ENCODE measurements around the gene NLRP4. TPM values are rescaled to one million over a fixed set of nuclear protein-coding genes. Genes with fewer than 3 reads are reported as not detected.

Gene NLRP4
- total RNA-seq, 2 donors from 2014 or later: not detected

DNA sequence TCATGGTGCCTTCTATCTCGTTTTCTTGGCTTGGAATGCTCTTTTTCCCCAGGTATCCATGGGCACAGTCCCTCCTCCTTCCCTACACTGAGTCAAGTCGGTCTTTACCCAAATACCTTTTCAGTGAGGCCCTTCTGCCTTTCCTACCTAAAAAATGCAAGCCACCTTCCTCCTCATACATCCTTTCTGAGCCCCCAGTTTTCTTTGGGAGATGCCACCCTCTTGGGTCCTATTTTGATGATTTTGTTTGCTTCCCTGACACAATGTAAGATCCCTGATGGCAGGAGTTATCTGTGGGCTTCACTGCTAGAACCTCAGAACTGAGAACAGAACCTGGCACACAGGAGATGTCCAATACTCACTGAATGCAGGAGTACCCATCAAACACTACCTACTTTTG is 73.5 kb downstream of the NLRP4 start:
- TF ChIP-seq, protein P1, sequence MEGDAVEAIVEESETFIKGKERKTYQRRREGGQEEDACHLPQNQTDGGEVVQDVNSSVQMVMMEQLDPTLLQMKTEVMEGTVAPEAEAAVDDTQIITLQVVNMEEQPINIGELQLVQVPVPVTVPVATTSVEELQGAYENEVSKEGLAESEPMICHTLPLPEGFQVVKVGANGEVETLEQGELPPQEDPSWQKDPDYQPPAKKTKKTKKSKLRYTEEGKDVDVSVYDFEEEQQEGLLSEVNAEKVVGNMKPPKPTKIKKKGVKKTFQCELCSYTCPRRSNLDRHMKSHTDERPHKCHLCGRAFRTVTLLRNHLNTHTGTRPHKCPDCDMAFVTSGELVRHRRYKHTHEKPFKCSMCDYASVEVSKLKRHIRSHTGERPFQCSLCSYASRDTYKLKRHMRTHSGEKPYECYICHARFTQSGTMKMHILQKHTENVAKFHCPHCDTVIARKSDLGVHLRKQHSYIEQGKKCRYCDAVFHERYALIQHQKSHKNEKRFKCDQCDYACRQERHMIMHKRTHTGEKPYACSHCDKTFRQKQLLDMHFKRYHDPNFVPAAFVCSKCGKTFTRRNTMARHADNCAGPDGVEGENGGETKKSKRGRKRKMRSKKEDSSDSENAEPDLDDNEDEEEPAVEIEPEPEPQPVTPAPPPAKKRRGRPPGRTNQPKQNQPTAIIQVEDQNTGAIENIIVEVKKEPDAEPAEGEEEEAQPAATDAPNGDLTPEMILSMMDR (conservative IDR thresholded peaks at IDR 0.05): no peak
- no peak overlapping the region for H3K27ac Mint-ChIP-seq
- Histone ChIP-seq H3K9ac (ENCODE audit: extremely low read depth, low read length, poor library complexity, severe bottlenecking) (no peak overlapping the region), H3K4me1 (ENCODE audit: control insufficient read depth, insufficient read depth, low read length) (no peaks in the 10 kb centered on the region), H3K27me3 (ENCODE audit: control insufficient read depth, insufficient read depth, low read length, poor library complexity, severe bottlenecking) (no peaks in the 10 kb centered on the region), H3K36me3 (ENCODE audit: control insufficient read depth, insufficient read depth, low read length) (no peaks in the 10 kb centered on the region), H3K27ac (ENCODE audit: low read depth, low read length) (no peak overlapping the region), H3K9me3 (ENCODE audit: control insufficient read depth, low read length) (peaks cover 71% of the 10 kb centered on the region), H3K4me3 (ENCODE audit: low read length) (no peak overlapping the region)
- no peaks in the 10 kb centered on the region for H3K36me3 Mint-ChIP-seq (ENCODE audit: low read depth)
- no peak for DNase-seq
- H3K4me1 Mint-ChIP-seq: no peaks in the 10 kb centered on the region
- 31 to 47% methylated on average over 2 of the region's 2 CpGs for WGBS, 2 experiments (ENCODE audit: insufficient coverage in 1 of 2, insufficient read length in 1 of 2)
- H3K27me3 Mint-ChIP-seq (ENCODE audit: insufficient read depth): no peaks in the 10 kb centered on the region
- H3K4me3 Mint-ChIP-seq: no peak overlapping the region
- H3K9me3 Mint-ChIP-seq: peaks cover 97% of the 10 kb centered on the region

- 65 to 77% methylated on average over 4 to 7 of the region's 7 CpGs for WGBS, 2 experiments (ENCODE audit: insufficient coverage in 1 of 2, insufficient read length in 1 of 2)
- Mint-ChIP-seq H3K27me3 (ENCODE audit: insufficient read depth) (no peaks in the 10 kb centered on the region), H3K36me3 (ENCODE audit: low read depth) (no peaks in the 10 kb centered on the region), H3K27ac (no peak overlapping the region), H3K4me1 (no peaks in the 10 kb centered on the region), H3K9me3 (peaks cover 99% of the 10 kb centered on the region), H3K4me3 (no peak overlapping the region)
- TF ChIP-seq, protein P1 (conservative IDR thresholded peaks at IDR 0.05): no peak
- Histone ChIP-seq H3K27me3 (ENCODE audit: control insufficient read depth, insufficient read depth, low read length, poor library complexity, severe bottlenecking) (no peaks in the 10 kb centered on the region), H3K4me3 (ENCODE audit: low read length) (no peak overlapping the region), H3K36me3 (ENCODE audit: control insufficient read depth, insufficient read depth, low read length) (no peaks in the 10 kb centered on the region), H3K27ac (ENCODE audit: low read depth, low read length) (no peak overlapping the region), H3K4me1 (ENCODE audit: control insufficient read depth, insufficient read depth, low read length) (no peaks in the 10 kb centered on the region), H3K9ac (ENCODE audit: extremely low read depth, low read length, poor library complexity, severe bottlenecking) (no peak overlapping the region), H3K9me3 (ENCODE audit: control insufficient read depth, low read length) (peaks cover 88% of the 10 kb centered on the region)
- no peak for DNase-seq
Observed at GRCh38 chr19:55912916-55913315, 76.6 kb downstream of the NLRP4 start.

DNA sequence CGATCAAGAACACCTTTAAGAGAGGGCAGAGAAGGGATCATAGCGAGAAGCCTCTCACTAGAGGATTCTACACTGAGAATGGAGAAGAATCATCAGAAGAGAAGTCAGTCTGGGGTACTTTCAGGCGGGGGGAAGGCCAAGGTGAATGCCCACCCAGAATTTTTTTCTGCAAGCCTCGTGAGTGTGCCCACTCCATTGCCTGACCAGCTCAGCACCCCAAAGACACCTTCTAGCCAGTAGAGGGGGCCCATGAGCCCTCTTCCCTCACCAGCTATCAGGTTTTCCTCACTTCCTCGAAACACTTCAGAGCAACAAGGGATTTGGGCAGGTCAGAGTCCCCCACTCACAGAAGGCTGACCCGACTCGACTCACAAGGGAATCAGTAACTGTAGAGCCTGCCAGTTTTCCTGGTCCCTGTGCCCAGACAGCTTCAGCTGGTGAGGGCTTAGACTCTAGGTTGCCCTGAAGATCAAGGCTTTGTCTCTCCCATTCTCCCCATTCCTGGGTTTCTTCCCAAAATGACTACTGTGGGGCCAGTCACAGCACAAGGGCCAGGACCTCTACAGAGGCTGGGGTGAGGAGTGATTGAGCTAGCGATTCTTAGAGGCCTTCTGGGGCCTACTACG is 77.4 kb downstream of the NLRP4 start:
- Mint-ChIP-seq H3K9me3 (peaks cover 99% of the 10 kb centered on the region), H3K27me3 (ENCODE audit: insufficient read depth) (no peaks in the 10 kb centered on the region), H3K4me1 (no peaks in the 10 kb centered on the region), H3K27ac (no peak overlapping the region), H3K36me3 (ENCODE audit: low read depth) (no peaks in the 10 kb centered on the region), H3K4me3 (no peak overlapping the region)
- DNase-seq: peak; percentile 53
- no peak overlapping the region for H3K9ac ChIP-seq (ENCODE audit: extremely low read depth, low read length, poor library complexity, severe bottlenecking)
- no peaks in the 10 kb centered on the region for H3K27me3 ChIP-seq (ENCODE audit: control insufficient read depth, insufficient read depth, low read length, poor library complexity, severe bottlenecking)
- WGBS, 2 experiments (ENCODE audit: insufficient coverage in 1 of 2, insufficient read length in 1 of 2): 52 to 65% methylated on average over 6 to 9 of the region's 9 CpGs
- peaks cover 91% of the 10 kb centered on the region for H3K9me3 ChIP-seq (ENCODE audit: control insufficient read depth, low read length)
- H3K27ac ChIP-seq (ENCODE audit: low read depth, low read length): no peak overlapping the region
- H3K4me1 ChIP-seq (ENCODE audit: control insufficient read depth, insufficient read depth, low read length): no peaks in the 10 kb centered on the region
- TF ChIP-seq, protein P1 (conservative IDR thresholded peaks at IDR 0.05): peak; percentile 27
- H3K4me3 ChIP-seq (ENCODE audit: low read length): no peak overlapping the region
- H3K36me3 ChIP-seq (ENCODE audit: control insufficient read depth, insufficient read depth, low read length): no peaks in the 10 kb centered on the region
